ENCODE measurements around the gene TAMALIN.

DNA sequence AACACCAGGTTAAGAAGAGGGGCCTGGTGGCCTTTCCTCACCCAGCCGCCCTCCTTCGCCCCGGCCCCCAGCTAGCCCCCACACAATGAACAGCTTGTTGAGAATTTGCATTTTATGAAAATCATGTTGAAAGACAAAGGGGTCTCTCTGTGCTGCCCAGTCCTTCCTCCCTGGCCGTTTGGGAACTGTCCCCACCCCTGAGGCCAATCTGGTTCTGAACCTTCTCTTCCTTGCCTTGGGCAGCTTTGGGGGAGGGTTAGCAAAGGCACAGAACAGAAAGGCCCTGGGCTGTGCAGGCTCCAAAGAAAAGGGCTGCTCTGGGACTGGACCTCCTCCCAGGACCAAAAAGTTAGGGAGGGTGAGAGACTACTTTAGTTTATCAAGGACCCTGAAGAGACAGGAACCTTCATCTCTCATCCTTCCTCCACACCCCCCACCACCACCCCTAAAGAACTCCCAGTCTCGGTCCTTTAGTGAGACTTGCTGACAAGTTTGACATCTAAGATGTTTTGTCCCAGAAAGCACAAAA, 1.3 kb downstream of the TAMALIN start:
- TF ChIP-seq, protein P1, sequence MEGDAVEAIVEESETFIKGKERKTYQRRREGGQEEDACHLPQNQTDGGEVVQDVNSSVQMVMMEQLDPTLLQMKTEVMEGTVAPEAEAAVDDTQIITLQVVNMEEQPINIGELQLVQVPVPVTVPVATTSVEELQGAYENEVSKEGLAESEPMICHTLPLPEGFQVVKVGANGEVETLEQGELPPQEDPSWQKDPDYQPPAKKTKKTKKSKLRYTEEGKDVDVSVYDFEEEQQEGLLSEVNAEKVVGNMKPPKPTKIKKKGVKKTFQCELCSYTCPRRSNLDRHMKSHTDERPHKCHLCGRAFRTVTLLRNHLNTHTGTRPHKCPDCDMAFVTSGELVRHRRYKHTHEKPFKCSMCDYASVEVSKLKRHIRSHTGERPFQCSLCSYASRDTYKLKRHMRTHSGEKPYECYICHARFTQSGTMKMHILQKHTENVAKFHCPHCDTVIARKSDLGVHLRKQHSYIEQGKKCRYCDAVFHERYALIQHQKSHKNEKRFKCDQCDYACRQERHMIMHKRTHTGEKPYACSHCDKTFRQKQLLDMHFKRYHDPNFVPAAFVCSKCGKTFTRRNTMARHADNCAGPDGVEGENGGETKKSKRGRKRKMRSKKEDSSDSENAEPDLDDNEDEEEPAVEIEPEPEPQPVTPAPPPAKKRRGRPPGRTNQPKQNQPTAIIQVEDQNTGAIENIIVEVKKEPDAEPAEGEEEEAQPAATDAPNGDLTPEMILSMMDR (IDR thresholded peaks at IDR 0.05; ENCODE audit: low read depth, low read length, poor library complexity, severe bottlenecking): no peak
- TF ChIP-seq EZH2phosphoT487 (IDR thresholded peaks at IDR 0.05; ENCODE audit: borderline replicate concordance, low read length): no peak

Data from DOHH2 (cell line).